ENCODE results near the gene ADGRL4. TPM values are rescaled to one million over a fixed set of nuclear protein-coding genes. Genes with fewer than 3 reads are reported as not detected.

The ADGRL4 gene
- total and polyA plus RNA-seq, 9 of the 15 experiments (the other 6 are each of a cell fraction or from before 2014, with no cell fraction given) = not detected

DNA sequence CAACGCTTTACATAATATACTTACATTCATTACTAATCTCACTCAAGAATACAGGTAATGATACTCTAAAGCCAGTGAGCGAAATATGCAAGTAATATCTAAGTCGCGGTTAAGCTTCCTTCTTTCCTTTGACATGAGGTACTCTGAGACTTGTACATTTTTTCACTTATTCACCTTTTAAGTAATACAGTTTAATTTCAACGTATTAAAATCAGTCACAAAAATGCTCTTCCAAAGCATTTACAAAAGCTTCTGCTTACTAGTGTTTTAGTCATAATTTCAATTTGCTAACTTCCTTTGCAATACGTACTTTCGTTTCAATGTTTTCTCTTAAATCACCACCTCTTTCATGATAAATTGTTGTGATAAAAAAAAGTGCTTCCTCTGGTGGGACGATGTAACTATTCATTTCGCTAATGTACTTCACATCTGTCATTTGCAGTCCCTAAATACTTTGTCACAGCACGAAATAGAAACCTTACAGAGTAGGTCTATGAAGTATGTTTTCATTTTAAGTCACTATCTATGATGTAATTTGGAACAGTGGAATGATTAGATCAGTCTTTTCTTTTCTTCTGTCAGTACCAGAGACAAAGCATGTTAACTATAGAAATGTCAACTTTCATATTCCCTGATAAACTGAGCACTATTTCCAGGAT is 34.0 kb upstream of the ADGRL4 start:
- Histone ChIP-seq H2AFZ (ENCODE audit: low read depth, low read length) (no peak overlapping the region), H3K4me3 (no peak overlapping the region)

DNA sequence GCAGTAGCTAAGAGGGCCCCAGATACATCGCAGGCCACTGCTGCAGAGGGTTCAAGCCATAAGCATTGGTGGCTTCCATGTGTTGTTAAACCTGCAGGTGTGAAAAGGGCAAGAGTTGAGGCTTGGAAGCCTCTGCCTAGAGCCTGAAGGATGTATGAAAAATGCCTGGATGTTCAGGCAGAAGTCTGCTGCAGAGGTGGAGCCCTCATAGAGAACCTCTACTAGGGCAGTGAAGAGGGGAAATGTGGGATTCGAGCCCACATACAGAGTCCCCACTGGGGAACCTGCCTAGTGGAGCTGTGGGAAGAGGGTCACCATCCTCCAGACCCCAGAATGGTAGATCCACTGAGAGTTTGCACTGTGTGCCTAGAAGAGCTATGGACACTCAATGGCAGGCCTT is 30.6 kb upstream of the ADGRL4 start:
- Histone ChIP-seq H3K9me1 (ENCODE audit: control insufficient read depth, insufficient read depth, low read length) (no peaks in the 10 kb centered on the region), H3K27me3 (ENCODE audit: control insufficient read depth in 2 of 2, insufficient read depth in 2 of 2, low read length in 2 of 2) (no peaks in the 10 kb centered on the region), H2AFZ (ENCODE audit: low read depth, low read length) (no peak overlapping the region), H3K4me3 (no peak overlapping the region), H4K20me1 (replicated peaks; ENCODE audit: control insufficient read depth, insufficient read depth, low read length) (no peaks in the 10 kb centered on the region), H3K79me2 (ENCODE audit: control insufficient read depth, insufficient read depth, low read length) (no peaks in the 10 kb centered on the region), H3K4me2 (ENCODE audit: insufficient read depth, low read length) (no peak overlapping the region), H3K27ac (ENCODE audit: extremely low read depth, low read depth, low read length) (no peak overlapping the region), H3K36me3 (ENCODE audit: control insufficient read depth, insufficient read depth, low read length) (no peaks in the 10 kb centered on the region), H3K4me1 (replicated peaks in 1 of 2; ENCODE audit: control insufficient read depth in 2 of 2, insufficient read depth in 2 of 2, low read length in 2 of 2) (no peaks in the 10 kb centered on the region), H3K9ac (ENCODE audit: insufficient read depth in 1 of 2, low read depth in 2 of 2, low read length in 2 of 2) (no peak overlapping the region), H3K9me3 (replicated peaks; ENCODE audit: control insufficient read depth, insufficient read depth, low read depth, low read length) (no peaks in the 10 kb centered on the region)
- ChIA-PET CTCF (ENCODE audit: low intra/inter-chr PET ratio) (no interaction called here), POLR2A (no interaction called here)
- TF ChIP-seq TRIM28 (IDR thresholded peaks at IDR 0.05) (no peak), CHD4 (IDR thresholded peaks at IDR 0.05; ENCODE audit: insufficient read depth, insufficient replicate concordance, low read depth, low read length, poor library complexity, severe bottlenecking) (no peak)
- DNase-seq (ENCODE audit: extremely low read depth in 1 of 4, low spot score in 3 of 4) (no peak), ATAC-seq (no peak), FAIRE-seq (no peak)
- no TSS peak for BruUV-seq (replicated peaks)
- 0% methylated on average over 2 of the region's 2 CpGs for WGBS (ENCODE audit: insufficient coverage, low coverage, missing lambda C conversion rate)
- in situ Hi-C loops (cut with MboI) = no loop called here
- intact Hi-C loops (cut with micrococcal nuclease) = no loop called here

More for the DNA sequence above, 34.0 kb upstream of the ADGRL4 start:
- Histone ChIP-seq H3K36me3 (ENCODE audit: control insufficient read depth, insufficient read depth, low read length) (no peaks in the 10 kb centered on the region), H3K27ac (ENCODE audit: extremely low read depth, low read depth, low read length) (no peak overlapping the region), H3K4me2 (ENCODE audit: insufficient read depth, low read length) (no peak overlapping the region), H3K9me3 (replicated peaks; ENCODE audit: control insufficient read depth, insufficient read depth, low read depth, low read length) (0 out of 2 replicates have a peak, but pooled peaks cover 3% of the 10 kb centered on the region), H3K79me2 (ENCODE audit: control insufficient read depth, insufficient read depth, low read length) (no peaks in the 10 kb centered on the region), H3K9me1 (ENCODE audit: control insufficient read depth, insufficient read depth, low read length) (no peaks in the 10 kb centered on the region), H3K27me3 (ENCODE audit: control insufficient read depth in 2 of 2, insufficient read depth in 2 of 2, low read length in 2 of 2) (no peaks in the 10 kb centered on the region), H3K9ac (ENCODE audit: insufficient read depth in 1 of 2, low read depth in 2 of 2, low read length in 2 of 2) (no peak overlapping the region), H3K4me1 (replicated peaks in 1 of 2; ENCODE audit: control insufficient read depth in 2 of 2, insufficient read depth in 2 of 2, low read length in 2 of 2) (no peaks in the 10 kb centered on the region), H4K20me1 (replicated peaks; ENCODE audit: control insufficient read depth, insufficient read depth, low read length) (no peaks in the 10 kb centered on the region)
- ATAC-seq = no peak
- BruUV-seq (replicated peaks) = no TSS peak
- 3% methylated on average over 10 of the region's 10 CpGs for WGBS (ENCODE audit: insufficient coverage, low coverage, missing lambda C conversion rate)
- TF ChIP-seq SAP30 (IDR thresholded peaks at IDR 0.05; ENCODE audit: borderline replicate concordance, insufficient read depth, low read depth, low read length, poor library complexity, severe bottlenecking) (no peak), BCOR (IDR thresholded peaks at IDR 0.05) (no peak), ZNF79 (CRISPR knock-in tag; IDR thresholded peaks at IDR 0.05; ENCODE audit: low read depth) (no peak), ZNF165 (CRISPR knock-in tag; IDR thresholded peaks at IDR 0.05; ENCODE audit: borderline replicate concordance) (no peak), HNRNPH1 (optimal IDR thresholded peaks at IDR 0.05; ENCODE audit: low read depth, low read length) (no peak), ARHGAP35 (IDR thresholded peaks at IDR 0.05; ENCODE audit: partially characterized antibody) (no peak)
- intact Hi-C loops (cut with micrococcal nuclease) (no loop called here), in situ Hi-C loops (cut with MboI) (no loop called here)
- ChIA-PET POLR2A (no interaction called here), CTCF (ENCODE audit: low intra/inter-chr PET ratio) (no interaction called here)
- FAIRE-seq = no peak
- no peak for DNase-seq (ENCODE audit: extremely low read depth in 1 of 4, low spot score in 3 of 4)
